ENCODE measurements around the gene HNRNPA1. TPM values are rescaled to one million over a fixed set of nuclear protein-coding genes. Genes with fewer than 3 reads are reported as not detected.

Gene HNRNPA1
- total and polyA plus RNA-seq, 2 of the 4 experiments (the other 2 are of a cell fraction) = 747 to 1,409 TPM

GRCh38 chr12:54277823-54278276, 2.7 kb upstream of the HNRNPA1 start:
- peaks cover 12% of the 10 kb centered on the region for H3K36me3 ChIP-seq (ENCODE audit: control insufficient read depth, insufficient read depth, low read length)

More at GRCh38 chr12:54277823-54278276, 2.7 kb upstream of the HNRNPA1 start:
- Histone ChIP-seq H2AFZ (replicated peaks; ENCODE audit: low read length, poor library complexity) (no peak overlapping the region), H3K23ac (ENCODE audit: low read depth, low read length) (peak overlapping the region; percentile 72; the same call in 1 of the 2 replicates), H2BK20ac (ENCODE audit: low read depth, low read length) (no peak overlapping the region), H3K4me3 (ENCODE audit: insufficient read depth, low read depth, low read length) (peak overlapping the region; percentile 11; the same call in 1 of the 2 replicates), H4K91ac (ENCODE audit: insufficient read depth, low read depth, low read length) (peak overlapping the region; percentile 59), H3K4me1 (ENCODE audit: control insufficient read depth, insufficient read depth, low read length) (peaks cover 3% of the 10 kb centered on the region), H3K56ac (ENCODE audit: extremely low read depth, insufficient read depth, low read length) (peak overlapping the region; percentile 20; the same call in 1 of the 2 replicates), H3K9ac (ENCODE audit: low read depth, low read length) (peak overlapping the region; percentile 72), H2BK15ac (ENCODE audit: low read depth, low read length) (no peak overlapping the region), H3K18ac (ENCODE audit: low read depth, low read length) (no peak overlapping the region), H2BK120ac (ENCODE audit: low read depth, low read length) (peak overlapping the region; percentile 7; the same call in 1 of the 2 replicates), H3K4ac (ENCODE audit: low read depth, low read length) (peak overlapping the region; percentile 48), H3K9me3 (ENCODE audit: control insufficient read depth, insufficient read depth, low read length) (no peaks in the 10 kb centered on the region), H3K79me1 (ENCODE audit: low read depth in 1 of 2, low read length in 2 of 2) (peaks cover 4 to 30% of the 10 kb centered on the region in 2 experiments; a peak in 3 of 4 replicates), H3K27me3 (ENCODE audit: control insufficient read depth, insufficient read depth, low read length) (no peaks in the 10 kb centered on the region), H4K20me1 (ENCODE audit: insufficient read depth, low read length) (peaks cover 31% of the 10 kb centered on the region), H2BK5ac (ENCODE audit: low read depth, low read length, poor library complexity, severe bottlenecking) (peak overlapping the region; percentile 57), H2AK9ac (replicated peaks; ENCODE audit: low read depth, low read length, poor library complexity) (no peak overlapping the region), H3K14ac (replicated peaks; ENCODE audit: low read depth, low read length) (peak overlapping the region; percentile 58), H3K27ac (ENCODE audit: insufficient read depth, low read length) (peak overlapping the region; percentile 73; the same call in 1 of the 2 replicates), H3K4me2 (ENCODE audit: low read depth, low read length) (peak overlapping the region; percentile 79), H2AK5ac (ENCODE audit: low read depth, low read length) (peak overlapping the region; percentile 71; the same call in 1 of the 2 replicates), H4K5ac (ENCODE audit: low read depth, low read length) (0 out of 2 replicates have a peak overlapping the region, but pooled peaks have one; percentile 28), H4K8ac (ENCODE audit: low read depth in 2 of 2, low read length in 2 of 2) (peak overlapping the region in 1 of 2 experiments; percentile 44; a peak in 1 of 4 replicates), H3K9me1 (ENCODE audit: insufficient read depth, low read length) (no peaks in the 10 kb centered on the region)
- dilution Hi-C loops (cut with HindIII; ENCODE audit: low sequenced_read_pairs, unreplicated experiment) (no loop called here), in situ Hi-C loops (cut with MboI; ENCODE audit: low sequenced_read_pairs) (loop anchor here (5.0 kb wide), 1 partner anchor 51 kb away; no protein-coding TSS in a partner anchor), intact Hi-C loops (cut with micrococcal nuclease) (loop anchor here (2.0 kb wide), 2 partner anchors 19 to 55 kb away; no protein-coding TSS in a partner anchor)
- no CpG with 5 or more reads among the region's 5 CpGs for WGBS, 2 experiments (ENCODE audit: extremely low coverage in 2 of 2, insufficient read length in 1 of 2)
- TF ChIP-seq RCOR1 (IDR thresholded peaks at IDR 0.05; ENCODE audit: insufficient replicate concordance, low read length) (no peak), POLR2A (IDR thresholded peaks at IDR 0.05; ENCODE audit: low read depth, low read length) (peak; percentile 20; the same call in 1 of the 2 replicates)
- POLR2A ChIA-PET (ENCODE audit: unreplicated experiment) = no interaction called here
- CTCF ChIA-PET = no interaction called here
- no peak for ATAC-seq (ENCODE audit: low read depth)
- no TSS peak for BruUV-seq (replicated peaks)
- no peak for DNase-seq

Measured in IMR-90 (cell line).